ENCODE results near the gene ZNF165.

DNA sequence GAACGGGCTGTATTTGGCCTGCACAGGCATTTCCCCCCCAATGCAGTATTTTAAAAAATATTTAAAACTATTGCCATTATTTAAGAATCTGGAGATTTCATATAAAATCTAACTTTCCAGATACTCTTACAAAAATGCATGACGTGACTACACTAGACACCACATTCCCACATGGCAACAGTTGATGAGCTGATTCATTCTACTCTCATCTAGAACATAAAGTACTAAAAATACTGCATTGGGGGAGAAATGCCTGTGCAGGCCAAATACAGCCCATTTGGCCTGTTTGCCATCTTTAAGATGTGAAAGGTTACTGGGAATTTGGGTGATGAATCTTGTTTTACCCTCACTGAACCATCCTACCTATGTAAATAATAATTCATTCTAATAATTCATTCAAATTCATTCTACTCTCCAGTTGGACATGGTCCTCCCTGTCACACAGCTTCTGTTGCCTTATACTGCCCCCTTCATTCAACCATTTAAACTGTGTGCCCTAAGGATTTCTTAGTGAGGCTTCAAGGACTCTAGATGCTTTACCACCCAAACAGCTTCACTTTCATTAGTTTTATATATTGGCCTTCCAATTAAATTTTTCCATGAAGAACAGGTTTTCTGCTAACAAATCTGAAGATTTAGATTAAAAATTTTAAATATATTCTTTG lies 37.1 kb downstream of the ZNF165 start:
- TF ChIP-seq, protein P1, sequence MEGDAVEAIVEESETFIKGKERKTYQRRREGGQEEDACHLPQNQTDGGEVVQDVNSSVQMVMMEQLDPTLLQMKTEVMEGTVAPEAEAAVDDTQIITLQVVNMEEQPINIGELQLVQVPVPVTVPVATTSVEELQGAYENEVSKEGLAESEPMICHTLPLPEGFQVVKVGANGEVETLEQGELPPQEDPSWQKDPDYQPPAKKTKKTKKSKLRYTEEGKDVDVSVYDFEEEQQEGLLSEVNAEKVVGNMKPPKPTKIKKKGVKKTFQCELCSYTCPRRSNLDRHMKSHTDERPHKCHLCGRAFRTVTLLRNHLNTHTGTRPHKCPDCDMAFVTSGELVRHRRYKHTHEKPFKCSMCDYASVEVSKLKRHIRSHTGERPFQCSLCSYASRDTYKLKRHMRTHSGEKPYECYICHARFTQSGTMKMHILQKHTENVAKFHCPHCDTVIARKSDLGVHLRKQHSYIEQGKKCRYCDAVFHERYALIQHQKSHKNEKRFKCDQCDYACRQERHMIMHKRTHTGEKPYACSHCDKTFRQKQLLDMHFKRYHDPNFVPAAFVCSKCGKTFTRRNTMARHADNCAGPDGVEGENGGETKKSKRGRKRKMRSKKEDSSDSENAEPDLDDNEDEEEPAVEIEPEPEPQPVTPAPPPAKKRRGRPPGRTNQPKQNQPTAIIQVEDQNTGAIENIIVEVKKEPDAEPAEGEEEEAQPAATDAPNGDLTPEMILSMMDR (conservative IDR thresholded peaks at IDR 0.05; ENCODE audit: low read depth, low read length) = no peak
- no peak for TF ChIP-seq EZH2 (IDR thresholded peaks at IDR 0.05; ENCODE audit: borderline replicate concordance, low read depth, low read length, poor library complexity, severe bottlenecking)
